GM12878 (cell line): ENCODE data around the gene BIN1. TPM values are rescaled to one million over a fixed set of nuclear protein-coding genes. Genes with fewer than 3 reads are reported as not detected.
A peak's percentile ranks its signal among the peaks of the same experiment; 100 is the strongest.

ENCODE experiments used
- ATAC-seq: fragments of 200-7000 bp; cut with Tn5 transposase; 3 replicates; pipeline ENCODE4 v1.9.1; 2020; ENCODE audit warnings: mild to moderate bottlenecking, moderate library complexity
- BruUV-seq: library from RNA; stranded (reverse); fragments of 400-500 nt; replicated peaks from 2 replicates; lab custom pipeline; 2021; lab: Mats Ljungman, UMichigan
- CTCF ChIA-PET: fragments of 300-600 bp; sonication (Branson Sonifier 250); formaldehyde crosslinking; extraction: SDS; loops from one replicate; lab custom pipeline; 2021; ENCODE audit warnings: inconsistent platforms; lab: Yijun Ruan, JAX
- POLR2A ChIA-PET: fragments of 350-600 bp; formaldehyde crosslinking; extraction: SDS; loops from one replicate; lab custom pipeline; 2021; ENCODE audit warnings: inconsistent platforms; lab: Charles Lee
- RAD21 ChIA-PET: fragments of 300-600 bp; sonication (Branson Sonifier 250); formaldehyde crosslinking; loops from one replicate; lab custom pipeline; 2023; ENCODE audit warnings: antibody characterized with exemption; ENCODE audit not compliant: unreplicated experiment; lab: Charles Lee
- SMC1A ChIA-PET: fragments of 300-600 bp; sonication (Branson Sonifier 250); formaldehyde crosslinking; loops from one replicate; lab custom pipeline; 2023; ENCODE audit not compliant: unreplicated experiment, uncharacterized antibody; lab: Charles Lee
- DNase-seq: peaks from one replicate; pipeline ENCODE4 v3.0.0-alpha.2; 2011; ENCODE audit warnings: low read depth, low spot score
- FAIRE-seq: peaks from 3 replicates; lab custom pipeline; 2011; peaks lifted over from hg19 to GRCh38; lab: Jason Lieb, UNC
- H2AFZ ChIP-seq: 2 replicates; pipeline ENCODE4 v1.6.0; 2011; ENCODE audit warnings: low read depth, low read length, control low read depth; ENCODE audit not compliant: control insufficient read depth
- H3K27ac ChIP-seq: 2 replicates; pipeline ENCODE4 v1.5.1; 2011; ENCODE audit warnings: control low read depth; ENCODE audit not compliant: control insufficient read depth, insufficient read depth
- H3K27me3 ChIP-seq, 2 experiments: replicated peaks in 1 of 2; 2 replicates each; pipeline versions ENCODE4 v1.6.0 to v1.6.1; 2011; ENCODE audit warnings: low read length in 1 of 2; ENCODE audit not compliant: control insufficient read depth in 2 of 2, insufficient read depth in 2 of 2
- H3K36me3 ChIP-seq, 2 experiments: 2 replicates each; pipeline ENCODE4 v1.5.1; 2011; ENCODE audit warnings: low read length in 1 of 2; ENCODE audit not compliant: control insufficient read depth in 2 of 2, insufficient read depth in 2 of 2
- H3K4me1 ChIP-seq: 2 replicates; pipeline ENCODE4 v1.6.1; 2011; ENCODE audit warnings: mild to moderate bottlenecking, low read length, moderate library complexity, mixed read lengths; ENCODE audit not compliant: control insufficient read depth, insufficient read depth
- H3K4me2 ChIP-seq: 2 replicates; pipeline ENCODE4 v1.6.0; 2011; ENCODE audit warnings: control low read depth; ENCODE audit not compliant: control insufficient read depth, insufficient read depth
- H3K4me3 ChIP-seq: fragments of 200-600 bp; sonication (generic); 2 replicates; pipeline ENCODE4 v1.5.1; 2016
- H3K79me2 ChIP-seq: 2 replicates; pipeline ENCODE4 v1.6.0; 2011; ENCODE audit warnings: low read length; ENCODE audit not compliant: control insufficient read depth, insufficient read depth
- H3K9ac ChIP-seq: 2 replicates; pipeline ENCODE4 v1.8.0; 2011; ENCODE audit warnings: low read length, control low read depth, mixed read lengths; ENCODE audit not compliant: control insufficient read depth, insufficient read depth
- H3K9me3 ChIP-seq: replicated peaks from 3 replicates; pipeline ENCODE4 v1.5.1; 2011; ENCODE audit warnings: mild to moderate bottlenecking, low read length; ENCODE audit not compliant: control insufficient read depth, insufficient read depth
- H4K20me1 ChIP-seq: 2 replicates; pipeline ENCODE4 v1.6.0; 2011; ENCODE audit not compliant: control insufficient read depth, insufficient read depth
- ASH2L ChIP-seq: fragments of 300-600, 200-600 bp; sonication (generic); IDR thresholded peaks from 2 replicates; pipeline ENCODE4 v1.6.1; 2017; ENCODE audit warnings: low read depth, mild to moderate bottlenecking, borderline replicate concordance
- BACH1 ChIP-seq: fragments of 450-650 bp; IDR thresholded peaks from 2 replicates; pipeline ENCODE4 v1.6.1; 2017; ENCODE audit warnings: mild to moderate bottlenecking, borderline replicate concordance
- CHD2 ChIP-seq: IDR thresholded peaks from 2 replicates; pipeline ENCODE4 v1.6.1; 2011; ENCODE audit warnings: low read depth, low read length, improper control_type of control experiment, borderline replicate concordance
- ETV6 ChIP-seq, 2 experiments: fragments of 450-650 bp in 1 of 2; IDR thresholded peaks in 1 of 2; conservative IDR thresholded peaks in 1 of 2; 2 replicates each; pipeline ENCODE4 v1.6.1; 2014; ENCODE audit warnings: antibody characterized with exemption in 1 of 2, borderline replicate concordance in 1 of 2, low read depth in 1 of 2, mild to moderate bottlenecking in 1 of 2, moderate library complexity in 1 of 2
- EZH2 ChIP-seq: IDR thresholded peaks from 2 replicates; pipeline ENCODE4 v1.6.1; 2012; ENCODE audit warnings: low read depth, mild to moderate bottlenecking, control low read depth, inconsistent platforms, low read length, borderline replicate concordance; ENCODE audit not compliant: control insufficient read depth
- KAT2A ChIP-seq: conservative IDR thresholded peaks from 2 replicates; pipeline ENCODE4 v1.6.1; 2011; ENCODE audit warnings: low read depth, low read length; ENCODE audit not compliant: control insufficient read depth
- MYB ChIP-seq: fragments of 150-350 bp; IDR thresholded peaks from 2 replicates; pipeline ENCODE4 v1.6.1; 2014; ENCODE audit warnings: mild to moderate bottlenecking, low read depth, low read length, borderline replicate concordance
- NFYA ChIP-seq: IDR thresholded peaks from 2 replicates; pipeline ENCODE4 v1.6.1; 2011; ENCODE audit warnings: low read depth, mild to moderate bottlenecking, low read length, improper control_type of control experiment, borderline replicate concordance
- NFYB ChIP-seq: IDR thresholded peaks from 2 replicates; pipeline ENCODE4 v1.6.1; 2011; ENCODE audit warnings: low read depth, mild to moderate bottlenecking, low read length, improper control_type of control experiment, moderate library complexity; ENCODE audit not compliant: insufficient read depth
- SPI1 ChIP-seq: IDR thresholded peaks from 2 replicates; pipeline ENCODE4 v1.6.1; 2011; ENCODE audit warnings: low read depth, mild to moderate bottlenecking, low read length, moderate library complexity, borderline replicate concordance; ENCODE audit not compliant: insufficient read depth
- SREBF2 ChIP-seq: IDR thresholded peaks from 2 replicates; pipeline ENCODE4 v1.6.1; 2012; ENCODE audit warnings: mild to moderate bottlenecking, low read length
- TCF12 ChIP-seq: IDR thresholded peaks from 2 replicates; pipeline ENCODE4 v1.6.1; 2011; ENCODE audit warnings: low read depth, mild to moderate bottlenecking, low read length
- YBX1 ChIP-seq: fragments of 450-650 bp; IDR thresholded peaks from 2 replicates; pipeline ENCODE4 v1.6.1; 2016; ENCODE audit warnings: antibody characterized with exemption
- ZNF687 ChIP-seq: fragments of 450-650 bp; IDR thresholded peaks from 2 replicates; pipeline ENCODE4 v1.6.1; 2017; ENCODE audit warnings: mild to moderate bottlenecking, moderate library complexity
- WGBS: methylation state at CpG from one replicate; pipeline ENCODE4 v1.1.6; 2016; ENCODE audit warnings: low lambda C conversion rate; ENCODE audit not compliant: insufficient replicate concordance, insufficient coverage; ENCODE audit errors: missing lambda C conversion rate; 5-methylcytosine and 5-hydroxymethylcytosine counted together
- in situ Hi-C: fragments of 300-500 bp; cut with MboI; formaldehyde crosslinking; loops from 9 replicates; pipeline ENCODE4 v1.14.3; 2018; ENCODE audit warnings: mixed read lengths
- intact Hi-C: fragments of 100-400 bp; cut with micrococcal nuclease; formaldehyde crosslinking; loops from one replicate; pipeline ENCODE4 v1.14.2; 2022; ENCODE audit not compliant: unreplicated experiment
- polyA plus RNA-seq, 11 experiments: library from polyadenylated mRNA; depleted of rRNA in 4 of 11; unstranded in 6 of 11; stranded (reverse) in 5 of 11; fragments of >200 nt; fragmentation: Nextera tagmentation in 4 of 11; fragmentation: Illumina TruSeq in 1 of 11; extraction: Ambion mirVana in 4 of 11; extraction: Trizol in 1 of 11; gene quantifications; 1 replicate in 1 of 11; 2 replicates in 10 of 11; pipeline versions ENCODE4 v1.2.1 to v1.2.3, GENCODE V29; 2011 to 2016; ENCODE audit warnings: inconsistent platforms in 2 of 11, missing spikeins in 2 of 11, low read depth in 1 of 11
- total RNA-seq, 4 experiments: library from RNA; depleted of rRNA in 3 of 4; stranded (reverse); fragments of >200 nt in 3 of 4; fragmentation: Illumina TruSeq in 1 of 4; extraction: Trizol in 1 of 4; gene quantifications; 2 replicates each; pipeline versions ENCODE4 v1.2.1 to v1.2.3, GENCODE V29; 2013 to 2021
- TF ChIP-seq, protein P1 (sequence below): IDR thresholded peaks from 2 replicates; pipeline ENCODE4 v1.6.1; 2011; ENCODE audit warnings: mild to moderate bottlenecking, low read depth, low read length, moderate library complexity; ENCODE audit not compliant: insufficient replicate concordance
- TF ChIP-seq, protein P2 (sequence below): IDR thresholded peaks from 2 replicates; pipeline ENCODE4 v1.6.1; 2012; ENCODE audit warnings: low read length, inconsistent platforms

Gene BIN1
- total and polyA plus RNA-seq, 10 of the 15 experiments (the other 5 are each of a cell fraction or from before 2014, with no cell fraction given), result 0.32 to 21.3 (median 11.2) TPM

- TF ChIP-seq ASH2L, result no peak
- no peak for TF ChIP-seq SPI1
- TF ChIP-seq KAT2A, result no peak
- no peak for TF ChIP-seq MYB
- no peak for TF ChIP-seq BACH1
Measured at GRCh38 chr2:127075821-127076220, 31.1 kb downstream of the BIN1 start (continued).

GRCh38 chr2:127074936-127075335, 32.0 kb downstream of the BIN1 start:
- no peak for DNase-seq
- RAD21 ChIA-PET, result interaction anchor here (0.8 to 1.6 kb wide), 4 partner anchors 9 to 32 kb away, joined by 3 to 5 read pairs (median 4); partner anchors contain the start of gene BIN1
- no peaks in the 10 kb centered on the region for H4K20me1 ChIP-seq
- no peak overlapping the region for H3K4me2 ChIP-seq
- H3K27ac ChIP-seq, result no peak overlapping the region
- FAIRE-seq, result no peak
- H3K4me1 ChIP-seq, result peaks cover 4% of the 10 kb centered on the region; the same call in 1 of the 2 replicates
- no TSS peak for BruUV-seq
- TF ChIP-seq YBX1 (no peak), EZH2 (no peak), ETV6 (conservative IDR thresholded peaks at IDR 0.05 in 1 of 2, IDR thresholded peaks at IDR 0.05 in 1 of 2; ENCODE audit: borderline replicate concordance in 1 of 2, low read depth in 1 of 2) (no peak), CHD2 (no peak), ZNF687 (no peak), TCF12 (no peak), NFYA (no peak), NFYB (no peak), MYB (no peak), SREBF2 (no peak)
- TF ChIP-seq, protein P1, sequence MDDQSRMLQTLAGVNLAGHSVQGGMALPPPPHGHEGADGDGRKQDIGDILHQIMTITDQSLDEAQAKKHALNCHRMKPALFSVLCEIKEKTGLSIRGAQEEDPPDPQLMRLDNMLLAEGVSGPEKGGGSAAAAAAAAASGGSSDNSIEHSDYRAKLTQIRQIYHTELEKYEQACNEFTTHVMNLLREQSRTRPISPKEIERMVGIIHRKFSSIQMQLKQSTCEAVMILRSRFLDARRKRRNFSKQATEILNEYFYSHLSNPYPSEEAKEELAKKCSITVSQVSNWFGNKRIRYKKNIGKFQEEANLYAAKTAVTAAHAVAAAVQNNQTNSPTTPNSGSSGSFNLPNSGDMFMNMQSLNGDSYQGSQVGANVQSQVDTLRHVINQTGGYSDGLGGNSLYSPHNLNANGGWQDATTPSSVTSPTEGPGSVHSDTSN, result no peak
- TF ChIP-seq, protein P2, sequence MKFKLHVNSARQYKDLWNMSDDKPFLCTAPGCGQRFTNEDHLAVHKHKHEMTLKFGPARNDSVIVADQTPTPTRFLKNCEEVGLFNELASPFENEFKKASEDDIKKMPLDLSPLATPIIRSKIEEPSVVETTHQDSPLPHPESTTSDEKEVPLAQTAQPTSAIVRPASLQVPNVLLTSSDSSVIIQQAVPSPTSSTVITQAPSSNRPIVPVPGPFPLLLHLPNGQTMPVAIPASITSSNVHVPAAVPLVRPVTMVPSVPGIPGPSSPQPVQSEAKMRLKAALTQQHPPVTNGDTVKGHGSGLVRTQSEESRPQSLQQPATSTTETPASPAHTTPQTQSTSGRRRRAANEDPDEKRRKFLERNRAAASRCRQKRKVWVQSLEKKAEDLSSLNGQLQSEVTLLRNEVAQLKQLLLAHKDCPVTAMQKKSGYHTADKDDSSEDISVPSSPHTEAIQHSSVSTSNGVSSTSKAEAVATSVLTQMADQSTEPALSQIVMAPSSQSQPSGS, result no peak
- no peak overlapping the region for H3K4me3 ChIP-seq
- peak; percentile 40 for ATAC-seq
- CTCF ChIA-PET, result interaction anchor here (0.6 to 1.7 kb wide), 2 partner anchors 11 to 22 kb away, joined by 3 to 7 read pairs; no protein-coding TSS in a partner anchor
- H3K36me3 ChIP-seq, result no peaks in the 10 kb centered on the region; a peak in 1 of 4 replicates
- intact Hi-C loops, result no loop called here
- H3K27me3 ChIP-seq, result no peaks in the 10 kb centered on the region
- H3K9me3 ChIP-seq, result no peaks in the 10 kb centered on the region
- no peak overlapping the region for H3K9ac ChIP-seq
- in situ Hi-C loops, result no loop called here
- POLR2A ChIA-PET, result interaction anchor here (2.0 kb wide), 1 partner anchor 10 kb away, joined by 5 read pairs; no protein-coding TSS in a partner anchor
- H3K79me2 ChIP-seq, result no peaks in the 10 kb centered on the region
- no peak overlapping the region for H2AFZ ChIP-seq
- SMC1A ChIA-PET, result interaction anchor here (3.6 kb wide), 1 partner anchor 12 kb away, joined by 18 read pairs; no protein-coding TSS in a partner anchor
- WGBS, result 53% methylated on average over 3 of the region's 3 CpGs
